C4-2B (cell line): Measurements from ENCODE around the gene ACP2.

Source experiments
- ZFX ChIP-seq: fragments of 450-650 bp; IDR thresholded peaks from 2 replicates; pipeline ENCODE4 v1.6.1; 2017
- TF ChIP-seq, protein P1 (sequence below): fragments of 450-650 bp; conservative IDR thresholded peaks from 2 replicates; pipeline ENCODE4 v1.5.1; 2017; ENCODE audit warnings: mild to moderate bottlenecking

DNA sequence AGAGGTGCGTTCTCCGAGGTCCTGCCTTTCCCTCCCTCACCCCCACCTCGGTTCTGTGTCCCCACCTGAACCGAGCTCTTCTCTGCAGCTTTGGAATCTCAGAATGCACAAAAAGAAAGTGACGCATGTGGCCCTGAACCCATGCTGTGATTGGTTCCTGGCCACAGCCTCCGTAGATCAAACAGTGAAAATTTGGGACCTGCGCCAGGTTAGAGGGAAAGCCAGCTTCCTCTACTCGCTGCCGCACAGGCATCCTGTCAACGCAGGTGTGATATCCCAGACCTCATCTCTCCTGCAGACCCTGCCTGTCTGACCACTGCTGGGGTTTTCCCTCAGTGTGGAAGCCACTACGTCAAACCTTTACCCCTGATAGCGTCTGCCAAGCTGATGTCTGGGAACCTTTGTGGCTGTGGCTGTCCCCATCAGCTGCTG lies 13.9 kb downstream of the ACP2 start:
- TF ChIP-seq, protein P1, sequence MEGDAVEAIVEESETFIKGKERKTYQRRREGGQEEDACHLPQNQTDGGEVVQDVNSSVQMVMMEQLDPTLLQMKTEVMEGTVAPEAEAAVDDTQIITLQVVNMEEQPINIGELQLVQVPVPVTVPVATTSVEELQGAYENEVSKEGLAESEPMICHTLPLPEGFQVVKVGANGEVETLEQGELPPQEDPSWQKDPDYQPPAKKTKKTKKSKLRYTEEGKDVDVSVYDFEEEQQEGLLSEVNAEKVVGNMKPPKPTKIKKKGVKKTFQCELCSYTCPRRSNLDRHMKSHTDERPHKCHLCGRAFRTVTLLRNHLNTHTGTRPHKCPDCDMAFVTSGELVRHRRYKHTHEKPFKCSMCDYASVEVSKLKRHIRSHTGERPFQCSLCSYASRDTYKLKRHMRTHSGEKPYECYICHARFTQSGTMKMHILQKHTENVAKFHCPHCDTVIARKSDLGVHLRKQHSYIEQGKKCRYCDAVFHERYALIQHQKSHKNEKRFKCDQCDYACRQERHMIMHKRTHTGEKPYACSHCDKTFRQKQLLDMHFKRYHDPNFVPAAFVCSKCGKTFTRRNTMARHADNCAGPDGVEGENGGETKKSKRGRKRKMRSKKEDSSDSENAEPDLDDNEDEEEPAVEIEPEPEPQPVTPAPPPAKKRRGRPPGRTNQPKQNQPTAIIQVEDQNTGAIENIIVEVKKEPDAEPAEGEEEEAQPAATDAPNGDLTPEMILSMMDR, result no peak
- TF ChIP-seq ZFX, result no peak
